SK-N-MC (cell line): ENCODE results near the gene PTGES2.
"Not testable (repeated sequence)": the region's sequence is repeated elsewhere in the genome, so short reads cannot be mapped to it uniquely, and the experiment has no call there.

Source experiments
- DNase-seq: peaks from one replicate; pipeline ENCODE4 v3.0.0-alpha.2; 2011; ENCODE audit warnings: low read depth, low spot score
- H3K27ac ChIP-seq: fragments of 200-600 bp; sonication (generic); 2 replicates; pipeline ENCODE4 v1.5.1; 2016; ENCODE audit warnings: mixed run types
- H3K36me3 ChIP-seq: fragments of 200-600 bp; sonication (generic); 2 replicates; pipeline ENCODE4 v1.6.1; 2017; ENCODE audit warnings: antibody characterized with exemption, low read length, mixed read lengths; ENCODE audit not compliant: insufficient read depth
- H3K4me3 ChIP-seq: fragments of 200-600 bp; sonication (generic); 2 replicates; pipeline ENCODE4 v1.5.1; 2016
- H3K9ac ChIP-seq: fragments of 200-600 bp; sonication (generic); 2 replicates; pipeline ENCODE4 v1.8.0; 2017; ENCODE audit warnings: mixed run types, mixed read lengths; ENCODE audit not compliant: insufficient read length
- H3K9me3 ChIP-seq: fragments of 200-600 bp; sonication (generic); 2 replicates; pipeline ENCODE4 v1.6.1; 2017; ENCODE audit warnings: low read depth, mild to moderate bottlenecking, antibody characterized with exemption, low read length, moderate library complexity, mixed read lengths
- EZH2 ChIP-seq: fragments of 200-600 bp; sonication (generic); IDR thresholded peaks from one replicate; pipeline ENCODE4 v1.6.1; 2017; ENCODE audit warnings: antibody characterized with exemption
- FOXP2 ChIP-seq: optimal IDR thresholded peaks from 2 replicates; pipeline ENCODE3; 2011; ENCODE audit warnings: mild to moderate bottlenecking, moderate library complexity; ENCODE audit not compliant: insufficient read depth; ENCODE audit errors: extremely low read length, control extremely low read depth
- POLR2AphosphoS5 ChIP-seq: IDR thresholded peaks from 2 replicates; pipeline ENCODE4 v1.6.1; 2012; ENCODE audit warnings: mild to moderate bottlenecking, low read depth, low read length, borderline replicate concordance

PTGES2 gene

GRCh38 chr9:128116104-128117083 lies 11.1 kb downstream of the PTGES2 start:
- Histone ChIP-seq H3K9ac (no peak overlapping the region), H3K9me3 (no peaks in the 10 kb centered on the region), H3K27ac (no peak overlapping the region), H3K4me3 (no peak overlapping the region), H3K36me3 (no peaks in the 10 kb centered on the region)
- TF ChIP-seq POLR2AphosphoS5 = no peak
- TF ChIP-seq EZH2 = no peak
- no peak for TF ChIP-seq FOXP2
- no peak for DNase-seq

GRCh38 chr9:128115187-128116103 lies 12.1 kb downstream of the PTGES2 start:
- Histone ChIP-seq H3K36me3 (no peaks in the 10 kb centered on the region), H3K9me3 (no peaks in the 10 kb centered on the region), H3K9ac (no peak overlapping the region), H3K27ac (no peak overlapping the region), H3K4me3 (no peak overlapping the region)
- TF ChIP-seq FOXP2 = no peak
- TF ChIP-seq POLR2AphosphoS5 = no peak
- TF ChIP-seq EZH2 = no peak
- no peak for DNase-seq

GRCh38 chr9:128114326-128115186 lies 13.0 kb downstream of the PTGES2 start:
- DNase-seq = no peak
- Histone ChIP-seq H3K4me3 (no peak overlapping the region), H3K27ac (no peak overlapping the region), H3K9me3 (no peaks in the 10 kb centered on the region), H3K36me3 (no peaks in the 10 kb centered on the region), H3K9ac (no peak overlapping the region)
- TF ChIP-seq EZH2 (no peak), FOXP2 (no peak), POLR2AphosphoS5 (no peak)

DNA sequence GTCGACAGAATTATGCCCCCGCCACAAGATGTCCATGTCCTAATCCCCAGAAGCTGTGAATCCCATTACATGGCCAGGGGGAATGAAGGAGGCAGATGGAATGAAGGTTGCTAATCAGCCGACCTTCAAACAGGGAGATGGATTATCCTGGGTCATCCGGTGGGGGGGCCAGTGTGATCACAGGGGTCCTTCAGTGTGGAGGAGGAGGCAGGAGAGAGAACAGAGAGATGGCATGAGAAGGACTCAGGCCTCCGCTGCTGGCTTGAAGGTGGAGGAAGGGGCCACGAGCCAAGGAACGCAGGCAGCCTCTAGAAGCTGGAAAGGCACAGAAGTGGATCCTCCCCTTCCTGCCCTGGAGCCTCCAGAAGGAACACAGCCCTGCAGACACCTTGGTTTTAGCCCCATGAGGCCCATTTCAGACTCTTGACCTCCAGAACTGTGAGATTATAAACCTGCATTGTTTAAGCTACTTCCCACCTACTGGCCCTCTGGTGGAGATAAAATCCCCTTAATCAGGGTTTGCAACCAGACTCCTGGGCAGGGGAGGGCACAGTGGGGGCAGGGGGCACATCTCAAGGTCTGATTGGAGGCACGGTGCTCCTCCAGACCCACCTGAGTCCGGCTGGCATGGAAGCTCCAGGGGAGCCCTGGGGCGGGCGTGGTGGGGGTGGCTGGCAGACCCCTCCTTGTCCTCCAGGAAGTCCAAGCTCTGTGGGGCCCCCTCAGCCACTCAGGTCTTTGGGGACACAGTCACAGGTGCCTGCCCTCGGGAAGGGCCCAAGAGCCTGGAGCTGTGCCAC lies 13.8 kb downstream of the PTGES2 start:
- TF ChIP-seq EZH2 (no peak), POLR2AphosphoS5 (no peak)
- Histone ChIP-seq H3K9me3 (no peaks in the 10 kb centered on the region), H3K36me3 (no peaks in the 10 kb centered on the region)

GRCh38 chr9:128111726-128112125 lies 15.8 kb downstream of the PTGES2 start:
- DNase-seq, H3K27ac ChIP-seq: not testable (repeated sequence)

More for the DNA sequence above, 13.8 kb downstream of the PTGES2 start:
- no peak overlapping the region for H3K9ac ChIP-seq
- no peak for DNase-seq
- no peak overlapping the region for H3K27ac ChIP-seq
- no peak overlapping the region for H3K4me3 ChIP-seq

GRCh38 chr9:128109050-128109709 lies 18.3 kb downstream of the PTGES2 start:
- no peak for DNase-seq
- H3K9ac ChIP-seq = no peak overlapping the region
- no peaks in the 10 kb centered on the region for H3K9me3 ChIP-seq
- H3K27ac ChIP-seq = no peak overlapping the region
- H3K36me3 ChIP-seq = peaks cover 30% of the 10 kb centered on the region
- no peak for TF ChIP-seq FOXP2
- no peak for TF ChIP-seq POLR2AphosphoS5
- no peak for TF ChIP-seq EZH2
- H3K4me3 ChIP-seq = no peak overlapping the region

More at GRCh38 chr9:128111726-128112125, 15.8 kb downstream of the PTGES2 start:
- not testable (repeated sequence) for H3K9me3 ChIP-seq, H3K4me3 ChIP-seq, H3K9ac ChIP-seq
- H3K36me3 ChIP-seq = peaks cover 13% of the 10 kb centered on the region

DNA sequence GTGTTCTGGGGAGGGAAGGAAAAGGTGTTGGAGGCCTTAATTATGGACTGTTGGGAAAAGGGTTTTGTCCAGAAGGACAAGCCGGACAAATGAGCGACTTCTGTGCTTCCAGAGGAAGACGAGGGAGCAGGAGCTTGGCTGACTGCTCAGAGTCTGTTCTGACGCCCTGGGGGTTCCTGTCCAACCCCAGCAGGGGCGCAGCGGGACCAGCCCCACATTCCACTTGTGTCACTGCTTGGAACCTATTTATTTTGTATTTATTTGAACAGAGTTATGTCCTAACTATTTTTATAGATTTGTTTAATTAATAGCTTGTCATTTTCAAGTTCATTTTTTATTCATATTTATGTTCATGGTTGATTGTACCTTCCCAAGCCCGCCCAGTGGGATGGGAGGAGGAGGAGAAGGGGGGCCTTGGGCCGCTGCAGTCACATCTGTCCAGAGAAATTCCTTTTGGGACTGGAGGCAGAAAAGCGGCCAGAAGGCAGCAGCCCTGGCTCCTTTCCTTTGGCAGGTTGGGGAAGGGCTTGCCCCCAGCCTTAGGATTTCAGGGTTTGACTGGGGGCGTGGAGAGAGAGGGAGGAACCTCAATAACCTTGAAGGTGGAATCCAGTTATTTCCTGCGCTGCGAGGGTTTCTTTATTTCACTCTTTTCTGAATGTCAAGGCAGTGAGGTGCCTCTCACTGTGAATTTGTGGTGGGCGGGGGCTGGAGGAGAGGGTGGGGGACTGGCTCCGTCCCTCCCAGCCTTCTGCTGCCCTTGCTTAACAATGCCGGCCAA lies 19.1 kb downstream of the PTGES2 start:
- H3K27ac ChIP-seq = no peak overlapping the region
- peaks cover 37% of the 10 kb centered on the region for H3K36me3 ChIP-seq
- no peak for TF ChIP-seq EZH2
- no peak for TF ChIP-seq FOXP2
- TF ChIP-seq POLR2AphosphoS5 = no peak
- no peak overlapping the region for H3K4me3 ChIP-seq
- H3K9me3 ChIP-seq = no peaks in the 10 kb centered on the region
- DNase-seq = no peak
- no peak overlapping the region for H3K9ac ChIP-seq
